Measurements from ENCODE around the gene KIAA1328.

The KIAA1328 gene

DNA sequence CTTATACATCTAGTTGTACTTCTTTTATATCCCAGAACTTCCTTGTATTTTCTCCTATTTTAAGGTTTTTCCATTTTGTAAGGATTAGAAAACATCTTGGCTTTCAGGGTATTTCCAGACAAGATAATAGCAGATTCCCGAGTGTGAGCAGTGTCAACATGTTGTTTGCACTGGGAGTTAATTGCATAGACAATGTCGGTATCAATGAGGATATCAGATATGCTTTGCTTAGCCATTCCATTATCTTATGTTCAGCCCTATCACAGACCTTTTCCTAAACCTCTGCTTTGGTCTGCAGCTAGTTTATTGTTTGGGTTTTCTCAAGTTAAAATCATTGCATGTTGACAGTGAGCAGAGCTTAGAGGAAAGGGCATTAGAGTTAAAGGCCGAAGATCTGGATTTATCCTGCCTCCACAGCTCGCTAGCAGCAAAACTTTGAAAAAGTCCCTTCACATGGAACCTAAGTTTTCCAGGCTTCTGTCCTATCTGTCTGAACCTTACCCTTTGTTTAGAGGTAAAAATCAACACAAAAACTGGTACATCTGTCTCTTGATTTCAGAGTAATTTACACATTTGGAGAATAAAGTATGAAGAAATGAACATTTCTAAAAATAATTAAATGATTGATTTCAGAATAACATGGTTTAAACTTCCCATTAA is 355.4 kb downstream of the KIAA1328 start:
- Mint-ChIP-seq H3K36me3 (ENCODE audit: low read depth) (no peaks in the 10 kb centered on the region), H3K4me3 (no peak overlapping the region), H3K27me3 (no peaks in the 10 kb centered on the region), H3K9me3 (no peaks in the 10 kb centered on the region), H3K27ac (no peak overlapping the region), H3K4me1 (ENCODE audit: low read depth) (no peaks in the 10 kb centered on the region)

DNA sequence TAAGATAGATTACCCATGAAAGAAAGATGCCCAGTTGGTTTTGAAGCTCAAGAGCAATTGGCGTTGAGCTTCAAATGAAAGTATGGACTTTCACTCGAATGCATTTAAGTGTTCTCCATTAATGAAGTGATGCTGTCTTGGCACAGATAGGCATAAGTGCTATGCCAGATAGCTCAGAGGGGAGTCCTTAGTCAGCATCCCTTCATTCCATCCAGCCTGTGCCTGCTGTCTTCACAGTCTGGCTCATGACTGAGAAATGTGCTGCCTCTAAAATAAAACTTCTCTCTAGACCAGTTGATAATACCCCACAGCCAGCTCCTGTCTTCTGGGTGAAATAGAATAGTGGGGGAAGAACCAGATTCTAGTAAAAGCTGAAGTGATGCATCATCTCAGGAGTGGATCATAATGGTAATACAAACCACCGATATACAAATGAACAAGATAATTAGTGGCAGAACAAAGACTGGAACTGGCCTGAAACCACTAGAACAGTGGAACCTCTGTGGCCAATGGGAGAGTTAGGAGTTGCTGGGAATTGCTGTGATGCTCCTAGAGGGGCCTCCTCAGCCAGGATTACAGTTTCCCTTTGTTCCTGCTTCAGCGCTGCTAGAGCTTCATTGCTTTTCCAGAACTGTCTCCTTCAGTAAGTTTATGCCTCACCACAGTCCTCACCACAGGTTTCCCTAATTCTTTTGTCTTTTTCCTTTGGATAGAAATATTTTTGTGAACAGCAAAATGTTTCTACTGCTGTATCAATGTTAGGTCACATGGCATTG is 359.3 kb downstream of the KIAA1328 start:
- H3K4me3 Mint-ChIP-seq, result no peak overlapping the region
- H3K9me3 Mint-ChIP-seq, result no peaks in the 10 kb centered on the region
- H3K27me3 Mint-ChIP-seq, result no peaks in the 10 kb centered on the region
- no peaks in the 10 kb centered on the region for H3K36me3 Mint-ChIP-seq (ENCODE audit: low read depth)
- no peak overlapping the region for H3K27ac Mint-ChIP-seq
- H3K4me1 Mint-ChIP-seq (ENCODE audit: low read depth), result no peaks in the 10 kb centered on the region

DNA sequence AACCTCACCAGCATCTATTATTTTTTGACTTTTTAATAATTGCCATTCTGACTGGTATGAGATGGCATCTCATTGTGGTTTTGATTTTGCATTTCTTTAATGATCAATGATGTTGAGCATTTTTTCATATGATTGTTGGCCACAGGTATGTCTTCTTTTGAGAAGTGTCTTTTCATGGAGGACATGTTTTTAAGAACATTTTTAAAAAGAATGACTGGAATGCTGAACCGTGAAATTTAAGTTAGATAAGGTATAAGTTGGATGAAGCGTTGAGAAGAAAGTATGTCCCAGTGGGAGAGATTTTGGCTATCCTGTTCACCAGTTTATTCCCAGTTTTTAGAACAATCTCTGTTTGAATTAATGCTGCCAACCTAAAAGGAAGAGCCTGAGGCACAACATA is 370.8 kb downstream of the KIAA1328 start:
- peaks cover 23% of the 10 kb centered on the region for H3K9me3 Mint-ChIP-seq
- H3K4me3 Mint-ChIP-seq, result no peak overlapping the region
- H3K36me3 Mint-ChIP-seq (ENCODE audit: low read depth), result peaks cover 35% of the 10 kb centered on the region
- H3K27ac Mint-ChIP-seq, result no peak overlapping the region
- H3K27me3 Mint-ChIP-seq, result no peaks in the 10 kb centered on the region
- no peaks in the 10 kb centered on the region for H3K4me1 Mint-ChIP-seq (ENCODE audit: low read depth)

DNA sequence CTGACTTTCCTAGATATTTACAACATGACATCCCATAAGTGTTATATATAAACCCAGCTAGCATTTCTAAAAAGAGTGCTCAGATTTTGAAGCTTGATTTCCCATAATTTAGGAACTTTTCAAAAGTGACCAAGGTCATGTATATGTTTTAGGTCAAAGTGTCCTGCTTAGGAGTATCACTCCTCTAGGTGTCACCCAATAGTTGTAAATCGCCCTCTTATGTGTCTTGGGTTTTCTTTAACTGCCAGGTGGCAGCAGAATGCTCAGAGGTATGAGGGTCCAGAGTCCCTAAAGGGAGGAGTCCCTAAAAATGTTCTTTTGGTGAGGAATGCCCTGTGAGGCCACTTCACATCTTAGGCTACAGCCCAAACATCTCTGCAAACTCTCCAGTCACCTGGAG is 378.4 kb downstream of the KIAA1328 start:
- no peaks in the 10 kb centered on the region for H3K4me1 Mint-ChIP-seq (ENCODE audit: low read depth)
- no peak overlapping the region for H3K27ac Mint-ChIP-seq
- H3K27me3 Mint-ChIP-seq, result no peaks in the 10 kb centered on the region
- H3K9me3 Mint-ChIP-seq, result no peaks in the 10 kb centered on the region
- no peak overlapping the region for H3K4me3 Mint-ChIP-seq
- peaks cover 5% of the 10 kb centered on the region for H3K36me3 Mint-ChIP-seq (ENCODE audit: low read depth)

DNA sequence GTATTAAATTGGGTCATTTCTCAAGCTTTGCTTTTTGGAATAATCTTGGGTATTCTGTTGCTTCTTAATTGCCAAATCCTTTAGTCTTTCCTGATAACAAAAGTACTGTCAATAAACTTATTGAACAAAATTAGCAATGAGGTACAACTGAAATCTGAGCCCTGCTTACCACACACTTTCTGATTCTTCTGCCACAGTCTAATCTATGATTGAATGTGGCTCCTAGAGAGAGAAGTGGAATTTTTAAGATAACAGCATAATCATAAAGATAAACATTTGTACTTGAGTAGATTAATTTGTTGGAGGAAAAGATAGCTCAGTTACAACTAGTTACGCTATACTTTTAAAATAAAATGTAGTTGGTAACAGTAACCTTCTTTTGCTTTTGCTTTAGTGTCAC is 381.9 kb downstream of the KIAA1328 start:
- Mint-ChIP-seq H3K36me3 (ENCODE audit: low read depth) (no peaks in the 10 kb centered on the region), H3K4me1 (ENCODE audit: low read depth) (no peaks in the 10 kb centered on the region), H3K27ac (no peak overlapping the region), H3K27me3 (no peaks in the 10 kb centered on the region), H3K9me3 (peaks cover 1% of the 10 kb centered on the region), H3K4me3 (no peak overlapping the region)

DNA sequence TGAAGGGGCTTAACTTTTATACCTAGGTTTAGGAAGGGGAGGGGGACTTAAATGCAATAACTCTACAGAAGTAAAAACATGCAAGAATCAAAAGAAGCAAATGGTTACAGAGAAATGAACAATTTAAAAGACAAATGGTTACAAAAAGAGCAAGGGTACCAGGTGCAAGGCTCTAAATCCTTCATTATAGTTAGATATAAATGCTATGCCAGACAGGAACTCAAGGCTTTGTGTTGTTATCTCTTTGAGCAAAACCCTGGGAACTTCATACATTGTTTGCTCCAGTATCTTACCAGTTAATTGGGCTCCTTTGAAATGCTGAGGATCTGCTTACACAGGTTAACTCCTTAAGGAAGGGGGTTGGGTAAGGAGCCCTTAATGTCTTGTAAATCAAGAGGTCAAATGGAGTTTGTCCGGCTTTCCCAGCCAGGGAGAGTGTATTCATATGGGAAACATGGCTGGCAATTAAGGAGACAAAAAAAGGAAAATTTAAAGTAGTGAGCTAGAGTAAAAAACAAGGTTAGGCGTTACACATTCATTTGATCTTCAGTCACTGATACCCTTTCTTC is 389.2 kb downstream of the KIAA1328 start:
- no peak overlapping the region for H3K27ac Mint-ChIP-seq
- H3K9me3 Mint-ChIP-seq, result peaks cover 8% of the 10 kb centered on the region
- no peaks in the 10 kb centered on the region for H3K27me3 Mint-ChIP-seq
- no peaks in the 10 kb centered on the region for H3K4me1 Mint-ChIP-seq (ENCODE audit: low read depth)
- no peak overlapping the region for H3K4me3 Mint-ChIP-seq
- peaks cover 16% of the 10 kb centered on the region for H3K36me3 Mint-ChIP-seq (ENCODE audit: low read depth)

DNA sequence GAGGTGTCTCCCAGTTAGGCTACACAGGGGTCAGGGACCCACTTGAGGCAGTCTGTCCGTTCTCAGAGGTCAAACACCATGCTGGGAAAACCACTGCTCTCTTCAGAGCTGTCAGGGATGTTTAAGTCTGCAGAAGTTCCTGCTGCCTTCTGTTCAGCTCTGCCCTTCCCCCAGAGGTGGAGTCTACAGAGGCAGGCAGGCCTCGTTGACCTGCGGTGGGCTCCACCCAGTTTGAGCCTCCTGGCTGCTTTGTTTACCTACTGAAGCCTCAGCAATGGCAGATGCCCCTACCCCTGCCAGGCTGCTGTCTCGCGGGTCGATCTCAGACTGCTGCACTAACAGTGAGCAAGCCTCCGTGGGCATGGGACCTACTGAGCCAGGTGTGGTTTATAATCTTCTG is 390.3 kb downstream of the KIAA1328 start:
- Mint-ChIP-seq H3K4me3 (no peak overlapping the region), H3K4me1 (ENCODE audit: low read depth) (no peaks in the 10 kb centered on the region), H3K9me3 (peaks cover 8% of the 10 kb centered on the region), H3K27me3 (no peaks in the 10 kb centered on the region), H3K27ac (no peak overlapping the region), H3K36me3 (ENCODE audit: low read depth) (peaks cover 16% of the 10 kb centered on the region)

DNA sequence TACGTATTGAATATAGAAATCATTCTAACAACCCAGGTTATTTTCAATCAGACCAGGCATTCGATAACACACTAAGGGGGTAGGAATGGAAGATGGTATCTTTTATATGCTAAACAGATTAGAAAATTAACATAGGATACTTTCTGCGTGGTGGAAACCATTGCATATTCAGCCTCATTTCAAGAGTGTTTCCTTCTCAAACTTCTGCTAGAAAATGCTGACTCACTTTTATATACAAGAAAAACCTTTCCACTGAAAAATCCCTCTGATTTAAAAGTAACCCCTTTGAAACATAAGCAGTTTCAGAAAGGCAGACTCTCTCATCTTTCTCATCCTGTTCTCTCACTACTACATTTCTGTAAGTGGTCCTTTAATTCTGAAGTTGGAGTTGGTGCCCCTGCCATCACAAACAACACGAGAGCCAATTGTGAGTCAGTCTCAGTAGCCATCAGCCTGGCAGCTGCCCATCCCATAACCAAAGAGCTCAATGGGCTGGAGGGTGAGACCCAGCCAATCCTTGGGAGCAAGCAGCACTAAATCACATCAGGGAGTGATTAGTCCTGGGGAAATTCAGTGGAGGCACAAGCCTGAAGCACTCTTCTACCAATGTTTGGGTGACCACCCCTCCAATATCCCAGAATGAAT is 393.5 kb downstream of the KIAA1328 start:
- no peaks in the 10 kb centered on the region for H3K4me1 Mint-ChIP-seq (ENCODE audit: low read depth)
- no peaks in the 10 kb centered on the region for H3K27me3 Mint-ChIP-seq
- no peak overlapping the region for H3K27ac Mint-ChIP-seq
- no peak overlapping the region for H3K4me3 Mint-ChIP-seq
- peaks cover 21% of the 10 kb centered on the region for H3K36me3 Mint-ChIP-seq (ENCODE audit: low read depth)
- no peaks in the 10 kb centered on the region for H3K9me3 Mint-ChIP-seq

DNA sequence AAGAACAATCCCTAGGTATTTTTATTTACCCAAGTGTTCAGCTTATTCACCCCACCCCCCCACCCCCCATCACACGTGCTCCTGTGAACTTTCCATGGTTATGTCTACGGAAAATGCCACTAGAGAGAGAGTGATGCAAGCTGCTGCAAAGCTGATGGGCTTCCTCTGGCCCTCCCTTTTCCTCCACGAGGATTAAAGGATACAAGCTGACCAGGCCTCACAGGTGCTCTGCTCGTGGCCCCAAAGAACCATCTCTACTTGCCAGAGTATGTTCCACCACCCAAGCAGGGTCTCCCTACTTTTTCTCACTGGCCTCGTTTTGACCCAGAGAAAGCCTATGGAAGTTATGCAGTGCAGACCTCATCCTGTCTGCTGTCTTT is 394.1 kb downstream of the KIAA1328 start:
- Mint-ChIP-seq H3K9me3 (peaks cover 4% of the 10 kb centered on the region), H3K27ac (no peak overlapping the region), H3K4me3 (no peak overlapping the region), H3K27me3 (no peaks in the 10 kb centered on the region), H3K4me1 (ENCODE audit: low read depth) (no peaks in the 10 kb centered on the region), H3K36me3 (ENCODE audit: low read depth) (peaks cover 21% of the 10 kb centered on the region)

DNA sequence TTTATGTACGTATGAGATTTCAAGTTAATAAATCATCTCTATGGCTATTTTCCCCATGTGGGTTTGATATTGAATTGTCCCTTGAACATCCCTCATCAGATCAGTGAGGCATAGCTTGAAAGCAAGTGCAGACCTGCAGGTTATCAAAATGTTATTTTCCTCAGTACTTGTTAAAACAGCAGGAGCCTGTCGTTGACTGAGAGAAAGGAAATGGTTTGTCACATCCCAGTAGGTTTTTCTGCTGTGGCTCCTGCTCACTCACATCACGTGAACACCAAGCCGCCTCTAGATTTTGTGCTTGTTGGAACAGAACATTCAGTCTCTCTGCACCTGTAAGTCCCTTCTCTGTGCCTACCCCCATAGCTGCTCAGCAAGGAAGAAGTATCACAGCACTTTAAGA is 396.4 kb downstream of the KIAA1328 start:
- H3K36me3 Mint-ChIP-seq (ENCODE audit: low read depth), result peaks cover 26% of the 10 kb centered on the region
- H3K4me1 Mint-ChIP-seq (ENCODE audit: low read depth), result no peaks in the 10 kb centered on the region
- H3K27me3 Mint-ChIP-seq, result no peaks in the 10 kb centered on the region
- no peak overlapping the region for H3K4me3 Mint-ChIP-seq
- H3K27ac Mint-ChIP-seq, result no peak overlapping the region
- H3K9me3 Mint-ChIP-seq, result peaks cover 8% of the 10 kb centered on the region

DNA sequence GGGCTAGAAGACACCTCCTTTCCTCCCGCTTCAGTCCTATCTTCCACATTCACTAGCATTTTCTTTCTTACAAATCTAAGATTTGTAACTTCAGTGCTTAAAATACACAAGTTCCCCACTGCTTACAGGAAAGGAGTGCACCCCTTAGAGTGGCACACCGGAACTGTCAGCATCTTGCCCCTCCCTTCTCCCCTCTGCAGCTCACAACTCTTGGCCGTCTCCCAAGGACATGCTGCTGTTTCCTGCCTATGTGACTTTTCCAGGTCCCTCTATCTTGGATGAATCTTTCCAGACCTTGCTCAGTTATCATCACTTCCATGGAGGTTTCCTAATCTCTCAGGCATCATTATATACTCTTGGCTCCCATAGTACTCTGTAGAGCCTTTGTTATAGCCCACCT is 401.8 kb downstream of the KIAA1328 start:
- Mint-ChIP-seq H3K27ac (no peak overlapping the region), H3K36me3 (ENCODE audit: low read depth) (peaks cover 4% of the 10 kb centered on the region), H3K27me3 (no peaks in the 10 kb centered on the region), H3K4me1 (ENCODE audit: low read depth) (no peaks in the 10 kb centered on the region), H3K9me3 (peaks cover 8% of the 10 kb centered on the region), H3K4me3 (no peak overlapping the region)

DNA sequence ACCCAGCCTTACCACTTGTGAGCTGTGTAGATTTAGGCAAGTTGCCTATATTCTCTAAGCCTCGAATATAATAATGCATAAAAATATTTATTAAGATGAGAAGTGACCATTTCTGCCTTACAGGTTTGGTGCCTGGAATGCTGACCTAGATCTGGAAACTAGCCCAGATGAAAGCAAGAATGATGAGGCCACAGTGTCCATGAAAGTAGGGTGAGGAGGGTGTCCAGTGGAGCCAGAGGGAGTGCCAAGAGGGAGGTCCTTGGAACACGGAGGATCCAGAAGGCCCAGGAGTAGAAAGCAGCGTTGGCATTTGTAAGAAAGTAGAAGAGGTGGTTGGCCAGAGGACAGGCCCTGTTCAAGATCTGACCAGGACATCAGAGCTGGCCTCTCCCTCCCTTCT is 402.3 kb downstream of the KIAA1328 start:
- no peaks in the 10 kb centered on the region for H3K27me3 Mint-ChIP-seq
- no peaks in the 10 kb centered on the region for H3K4me1 Mint-ChIP-seq (ENCODE audit: low read depth)
- no peak overlapping the region for H3K27ac Mint-ChIP-seq
- peaks cover 8% of the 10 kb centered on the region for H3K9me3 Mint-ChIP-seq
- peaks cover 4% of the 10 kb centered on the region for H3K36me3 Mint-ChIP-seq (ENCODE audit: low read depth)
- no peak overlapping the region for H3K4me3 Mint-ChIP-seq

DNA sequence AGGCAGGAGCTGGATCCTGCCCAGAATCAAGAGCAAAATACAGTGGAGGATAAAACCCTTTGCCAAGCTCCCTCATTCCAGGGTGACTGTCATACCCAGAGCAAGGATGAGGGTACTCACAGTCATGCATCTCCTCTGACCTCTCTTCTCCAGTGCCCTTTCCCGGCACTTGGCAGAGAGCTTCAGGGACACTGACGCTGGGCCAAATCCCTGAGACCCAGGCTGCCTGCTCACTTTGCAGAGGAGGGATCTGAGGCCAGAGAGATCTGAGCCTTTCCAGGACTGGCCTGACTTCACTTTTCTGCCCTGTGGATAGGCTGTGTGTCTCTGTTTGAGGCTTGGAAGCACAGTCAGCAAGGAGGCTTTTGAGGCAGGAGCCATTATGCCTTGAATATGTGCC is 406.7 kb downstream of the KIAA1328 start:
- no peak overlapping the region for H3K4me3 Mint-ChIP-seq
- H3K27ac Mint-ChIP-seq, result no peak overlapping the region
- no peaks in the 10 kb centered on the region for H3K4me1 Mint-ChIP-seq (ENCODE audit: low read depth)
- no peaks in the 10 kb centered on the region for H3K27me3 Mint-ChIP-seq
- H3K36me3 Mint-ChIP-seq (ENCODE audit: low read depth), result no peaks in the 10 kb centered on the region
- no peaks in the 10 kb centered on the region for H3K9me3 Mint-ChIP-seq

DNA sequence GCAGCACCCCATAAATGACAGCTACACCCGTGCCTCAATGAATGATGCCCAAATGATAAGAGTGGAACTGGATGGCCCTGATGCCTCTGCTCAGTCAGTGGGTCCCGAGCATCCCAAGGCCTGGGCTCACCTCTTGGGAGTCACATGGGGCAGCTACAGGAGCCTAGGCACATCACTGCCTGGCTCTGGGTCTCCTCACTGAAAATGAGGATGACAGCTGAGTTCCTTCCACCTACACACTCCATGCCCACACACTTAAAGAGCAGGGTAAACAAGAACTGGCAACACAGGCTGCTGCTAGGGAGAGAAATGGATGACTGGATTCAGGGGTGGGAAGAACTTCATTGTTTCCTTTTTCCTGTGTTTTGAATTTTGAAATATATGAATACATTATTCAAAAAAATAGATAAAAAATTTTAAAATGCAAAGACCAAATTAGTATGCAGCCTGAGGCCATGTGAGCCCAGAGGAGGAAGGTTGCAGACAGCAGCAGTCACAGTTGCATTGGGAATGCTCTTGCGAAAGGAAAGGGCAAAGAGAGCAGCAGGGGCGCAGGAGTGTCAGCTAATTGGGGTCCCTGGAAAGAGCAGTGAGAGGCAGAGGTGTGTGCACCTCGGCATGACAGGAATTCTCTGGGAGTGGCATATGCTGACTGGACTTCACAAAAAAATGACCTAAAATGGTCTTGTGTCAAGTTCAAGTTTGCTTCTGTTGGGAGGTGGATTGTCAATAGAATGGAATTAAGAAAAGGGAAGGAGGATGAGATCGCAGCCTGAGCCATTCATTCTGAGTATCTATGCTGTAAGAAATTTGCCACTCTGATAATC is 409.6 kb downstream of the KIAA1328 start:
- Mint-ChIP-seq H3K4me3 (no peak overlapping the region), H3K36me3 (ENCODE audit: low read depth) (no peaks in the 10 kb centered on the region), H3K9me3 (no peaks in the 10 kb centered on the region), H3K27me3 (peaks cover 9% of the 10 kb centered on the region), H3K4me1 (ENCODE audit: low read depth) (no peaks in the 10 kb centered on the region), H3K27ac (no peak overlapping the region)

Data from stimulated activated naive CD8-positive, alpha-beta T cell treated with anti-CD3 and anti-CD28 coated beads, Interleukin-15, Interleukin-2, amounts not matched to agents 100 ng/mL and 50 ng/mL, for 24 hours (primary cell).